Fibroblast of villous mesenchyme (primary cell): ENCODE measurements around the gene VANGL1. TPM values are rescaled to one million over a fixed set of nuclear protein-coding genes. Genes with fewer than 3 reads are reported as not detected.
A peak's percentile ranks its signal among the peaks of the same experiment; 100 is the strongest.

Experiments
- DNase-seq: peaks from one replicate; pipeline ENCODE4 v3.0.0-alpha.2; 2010; ENCODE audit warnings: low read depth
- H3K4me3 ChIP-seq: 2 replicates; pipeline ENCODE4 v1.5.1; 2011; ENCODE audit warnings: low read depth, mild to moderate bottlenecking, low read length
- CTCF ChIP-seq: IDR thresholded peaks from 2 replicates; pipeline ENCODE4 v1.5.1; 2012; ENCODE audit warnings: low read depth, mild to moderate bottlenecking, low read length; ENCODE audit not compliant: insufficient read depth
- total RNA-seq: library from RNA; depleted of rRNA; stranded (reverse); fragments of >200 nt; gene quantifications from 2 replicates; pipeline ENCODE4 v1.2.3, GENCODE V29; 2012

VANGL1 gene
- total RNA-seq, 1 donor = 10.8 TPM

- TF ChIP-seq CTCF = peak; percentile 69
- no peak overlapping the region for H3K4me3 ChIP-seq
- peak; percentile 64 for DNase-seq
Observed at GRCh38 chr1:115706587-115707425, 65.0 kb downstream of the VANGL1 start.

- H3K4me3 ChIP-seq = no peak overlapping the region
- DNase-seq = peak; percentile 21
- no peak for TF ChIP-seq CTCF
Observed at GRCh38 chr1:115710859-115711624, 69.3 kb downstream of the VANGL1 start.

- DNase-seq = no peak
- no peak for TF ChIP-seq CTCF
- no peak overlapping the region for H3K4me3 ChIP-seq
Observed at GRCh38 chr1:115712911-115713609, 71.3 kb downstream of the VANGL1 start.

GRCh38 chr1:115713906-115714305, 72.1 kb downstream of the VANGL1 start:
- no peak overlapping the region for H3K4me3 ChIP-seq
- no peak for DNase-seq
- TF ChIP-seq CTCF = no peak

GRCh38 chr1:115714572-115715141, 72.9 kb downstream of the VANGL1 start:
- TF ChIP-seq CTCF = no peak
- no peak for DNase-seq
- no peak overlapping the region for H3K4me3 ChIP-seq

GRCh38 chr1:115717541-115717940, 75.8 kb downstream of the VANGL1 start:
- peak; percentile 64 for DNase-seq
- H3K4me3 ChIP-seq = no peak overlapping the region
- TF ChIP-seq CTCF = peak; percentile 54
